ENCODE measurements around the gene CLCN7.

Gene CLCN7

GRCh38 chr16:1460602-1461138 is 14.2 kb downstream of the CLCN7 start:
- no peak for DNase-seq

- no peak for DNase-seq
These were observed 14.9 kb downstream of the CLCN7 start for GRCh38 chr16:1459967-1460366.

GRCh38 chr16:1458977-1459341 is 15.9 kb downstream of the CLCN7 start:
- no peak for DNase-seq

GRCh38 chr16:1458336-1458976 is 16.4 kb downstream of the CLCN7 start:
- no peak for DNase-seq

- no peak for DNase-seq
These were observed 17.2 kb downstream of the CLCN7 start for GRCh38 chr16:1457489-1458245.

GRCh38 chr16:1456951-1457350 is 17.9 kb downstream of the CLCN7 start:
- no peak for DNase-seq

GRCh38 chr16:1455190-1456171 is 19.3 kb downstream of the CLCN7 start:
- DNase-seq: no peak

- no peak for DNase-seq
These were observed 20.3 kb downstream of the CLCN7 start for GRCh38 chr16:1454561-1454960.

GRCh38 chr16:1453316-1453715 is 21.5 kb downstream of the CLCN7 start:
- no peak for DNase-seq

- no peak for DNase-seq
These were observed 22.3 kb downstream of the CLCN7 start for GRCh38 chr16:1452530-1452929.

- no peak for DNase-seq
These were observed 23.0 kb downstream of the CLCN7 start for GRCh38 chr16:1451702-1452392.

- DNase-seq: no peak
These were observed 24.0 kb downstream of the CLCN7 start for GRCh38 chr16:1450841-1451240.

- no peak for DNase-seq
These were observed 24.6 kb downstream of the CLCN7 start for GRCh38 chr16:1450218-1450617.

- no peak for DNase-seq
These were observed 25.5 kb downstream of the CLCN7 start for GRCh38 chr16:1449201-1449788.

GRCh38 chr16:1448536-1449116 is 26.2 kb downstream of the CLCN7 start:
- DNase-seq: no peak

GRCh38 chr16:1447965-1448364 is 26.9 kb downstream of the CLCN7 start:
- DNase-seq: no peak

GRCh38 chr16:1446296-1447080 is 28.3 kb downstream of the CLCN7 start:
- DNase-seq: no peak

- no peak for DNase-seq
These were observed 29.2 kb downstream of the CLCN7 start for GRCh38 chr16:1445518-1446203.

GRCh38 chr16:1444730-1445517 is 29.9 kb downstream of the CLCN7 start:
- no peak for DNase-seq
